GM12878 (cell line): ENCODE measurements around the gene TP53I11. TPM values are rescaled to one million over a fixed set of nuclear protein-coding genes. Genes with fewer than 3 reads are reported as not detected.

Experiments used
- ATAC-seq: fragments of 200-7000 bp; cut with Tn5 transposase; 3 replicates; pipeline ENCODE4 v1.9.1; 2020; ENCODE audit warnings: mild to moderate bottlenecking, moderate library complexity
- BruUV-seq: library from RNA; stranded (reverse); fragments of 400-500 nt; replicated peaks from 2 replicates; lab custom pipeline; 2021; lab: Mats Ljungman, UMichigan
- CTCF ChIA-PET: fragments of 300-600 bp; sonication (Branson Sonifier 250); formaldehyde crosslinking; extraction: SDS; loops from one replicate; lab custom pipeline; 2021; ENCODE audit warnings: inconsistent platforms; lab: Yijun Ruan, JAX
- POLR2A ChIA-PET: fragments of 350-600 bp; formaldehyde crosslinking; extraction: SDS; loops from one replicate; lab custom pipeline; 2021; ENCODE audit warnings: inconsistent platforms; lab: Charles Lee
- RAD21 ChIA-PET: fragments of 300-600 bp; sonication (Branson Sonifier 250); formaldehyde crosslinking; loops from one replicate; lab custom pipeline; 2023; ENCODE audit warnings: antibody characterized with exemption; ENCODE audit not compliant: unreplicated experiment; lab: Charles Lee
- SMC1A ChIA-PET: fragments of 300-600 bp; sonication (Branson Sonifier 250); formaldehyde crosslinking; loops from one replicate; lab custom pipeline; 2023; ENCODE audit not compliant: unreplicated experiment, uncharacterized antibody; lab: Charles Lee
- DNase-seq: peaks from one replicate; pipeline ENCODE4 v3.0.0-alpha.2; 2011; ENCODE audit warnings: low read depth, low spot score
- FAIRE-seq: peaks from 3 replicates; lab custom pipeline; 2011; peaks lifted over from hg19 to GRCh38; lab: Jason Lieb, UNC
- H2AFZ ChIP-seq: 2 replicates; pipeline ENCODE4 v1.6.0; 2011; ENCODE audit warnings: low read depth, low read length, control low read depth; ENCODE audit not compliant: control insufficient read depth
- H3K27ac ChIP-seq: 2 replicates; pipeline ENCODE4 v1.5.1; 2011; ENCODE audit warnings: control low read depth; ENCODE audit not compliant: control insufficient read depth, insufficient read depth
- H3K27me3 ChIP-seq, 2 experiments: replicated peaks in 1 of 2; 2 replicates each; pipeline versions ENCODE4 v1.6.0 to v1.6.1; 2011; ENCODE audit warnings: low read length in 1 of 2; ENCODE audit not compliant: control insufficient read depth in 2 of 2, insufficient read depth in 2 of 2
- H3K36me3 ChIP-seq, 2 experiments: 2 replicates each; pipeline ENCODE4 v1.5.1; 2011; ENCODE audit warnings: low read length in 1 of 2; ENCODE audit not compliant: control insufficient read depth in 2 of 2, insufficient read depth in 2 of 2
- H3K4me1 ChIP-seq: 2 replicates; pipeline ENCODE4 v1.6.1; 2011; ENCODE audit warnings: mild to moderate bottlenecking, low read length, moderate library complexity, mixed read lengths; ENCODE audit not compliant: control insufficient read depth, insufficient read depth
- H3K4me2 ChIP-seq: 2 replicates; pipeline ENCODE4 v1.6.0; 2011; ENCODE audit warnings: control low read depth; ENCODE audit not compliant: control insufficient read depth, insufficient read depth
- H3K4me3 ChIP-seq: fragments of 200-600 bp; sonication (generic); 2 replicates; pipeline ENCODE4 v1.5.1; 2016
- H3K79me2 ChIP-seq: 2 replicates; pipeline ENCODE4 v1.6.0; 2011; ENCODE audit warnings: low read length; ENCODE audit not compliant: control insufficient read depth, insufficient read depth
- H3K9ac ChIP-seq: 2 replicates; pipeline ENCODE4 v1.8.0; 2011; ENCODE audit warnings: low read length, control low read depth, mixed read lengths; ENCODE audit not compliant: control insufficient read depth, insufficient read depth
- H3K9me3 ChIP-seq: replicated peaks from 3 replicates; pipeline ENCODE4 v1.5.1; 2011; ENCODE audit warnings: mild to moderate bottlenecking, low read length; ENCODE audit not compliant: control insufficient read depth, insufficient read depth
- H4K20me1 ChIP-seq: 2 replicates; pipeline ENCODE4 v1.6.0; 2011; ENCODE audit not compliant: control insufficient read depth, insufficient read depth
- BHLHE40 ChIP-seq, 2 experiments: fragments of 450-650 bp in 1 of 2; IDR thresholded peaks; 2 replicates each; pipeline ENCODE4 v1.6.1; 2011 to 2017; ENCODE audit warnings: low read depth in 2 of 2, borderline replicate concordance in 1 of 2, improper control_type of control experiment in 1 of 2, low read length in 1 of 2, mild to moderate bottlenecking in 1 of 2
- CBFB ChIP-seq: IDR thresholded peaks from 2 replicates; pipeline ENCODE4 v1.6.1; 2016; ENCODE audit warnings: antibody characterized with exemption, low read depth
- HCFC1 ChIP-seq: fragments of 150-350 bp; IDR thresholded peaks from 2 replicates; pipeline ENCODE4 v1.6.1; 2014; ENCODE audit warnings: low read length
- MEF2B ChIP-seq: fragments of 450-650 bp; IDR thresholded peaks from 2 replicates; pipeline ENCODE4 v1.6.1; 2018; ENCODE audit warnings: mild to moderate bottlenecking, moderate library complexity; ENCODE audit not compliant: partially characterized antibody, poor library complexity, severe bottlenecking
- PML ChIP-seq: IDR thresholded peaks from 2 replicates; pipeline ENCODE4 v1.6.1; 2012; ENCODE audit warnings: low read length, inconsistent platforms
- ZNF217 ChIP-seq: fragments of 450-650 bp; IDR thresholded peaks from 2 replicates; pipeline ENCODE4 v1.6.1; 2017; ENCODE audit warnings: antibody characterized with exemption, mild to moderate bottlenecking
- WGBS: methylation state at CpG from one replicate; pipeline ENCODE4 v1.1.6; 2016; ENCODE audit warnings: low lambda C conversion rate; ENCODE audit not compliant: insufficient replicate concordance, insufficient coverage; ENCODE audit errors: missing lambda C conversion rate; 5-methylcytosine and 5-hydroxymethylcytosine counted together
- in situ Hi-C: fragments of 300-500 bp; cut with MboI; formaldehyde crosslinking; loops from 9 replicates; pipeline ENCODE4 v1.14.3; 2018; ENCODE audit warnings: mixed read lengths
- intact Hi-C: fragments of 100-400 bp; cut with micrococcal nuclease; formaldehyde crosslinking; loops from one replicate; pipeline ENCODE4 v1.14.2; 2022; ENCODE audit not compliant: unreplicated experiment
- polyA plus RNA-seq, 11 experiments: library from polyadenylated mRNA; depleted of rRNA in 4 of 11; unstranded in 6 of 11; stranded (reverse) in 5 of 11; fragments of >200 nt; fragmentation: Nextera tagmentation in 4 of 11; fragmentation: Illumina TruSeq in 1 of 11; extraction: Ambion mirVana in 4 of 11; extraction: Trizol in 1 of 11; gene quantifications; 1 replicate in 1 of 11; 2 replicates in 10 of 11; pipeline versions ENCODE4 v1.2.1 to v1.2.3, GENCODE V29; 2011 to 2016; ENCODE audit warnings: inconsistent platforms in 2 of 11, missing spikeins in 2 of 11, low read depth in 1 of 11
- total RNA-seq, 4 experiments: library from RNA; depleted of rRNA in 3 of 4; stranded (reverse); fragments of >200 nt in 3 of 4; fragmentation: Illumina TruSeq in 1 of 4; extraction: Trizol in 1 of 4; gene quantifications; 2 replicates each; pipeline versions ENCODE4 v1.2.1 to v1.2.3, GENCODE V29; 2013 to 2021

The TP53I11 gene
- total and polyA plus RNA-seq, 10 of the 15 experiments (the other 5 are each of a cell fraction or from before 2014, with no cell fraction given) = 0.03 to 0.28 (median 0.17) TPM; not detected in 3

DNA sequence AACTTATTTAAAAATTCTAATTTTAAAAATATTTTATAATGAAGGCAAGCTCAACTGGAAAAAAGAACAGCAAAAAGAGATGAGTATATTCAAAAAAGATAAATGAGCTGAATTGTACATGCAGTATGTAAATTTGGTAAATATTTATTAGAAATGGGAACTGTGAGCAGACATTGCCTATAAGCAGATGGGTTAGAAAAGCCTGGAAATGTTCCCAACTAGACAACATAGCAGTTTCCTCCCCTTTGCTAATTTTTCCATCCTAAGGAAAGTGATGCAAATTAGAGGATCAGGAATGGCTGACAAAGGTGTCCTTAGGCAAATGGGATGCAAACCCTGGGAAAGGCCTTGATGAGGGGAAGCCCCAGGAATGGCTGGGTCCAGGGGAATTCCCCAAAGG is 37.2 kb downstream of the TP53I11 start:
- Histone ChIP-seq H3K4me1 (peaks cover 7% of the 10 kb centered on the region), H3K27ac (no peak overlapping the region), H4K20me1 (no peaks in the 10 kb centered on the region), H3K79me2 (no peaks in the 10 kb centered on the region), H3K4me3 (no peak overlapping the region), H3K9ac (no peak overlapping the region), H3K27me3 (no peaks in the 10 kb centered on the region; a peak in 1 of 4 replicates), H3K36me3 (no peaks in the 10 kb centered on the region), H3K4me2 (no peak overlapping the region), H2AFZ (no peak overlapping the region), H3K9me3 (no peaks in the 10 kb centered on the region)
- CTCF ChIA-PET = interaction anchor here (0.6 to 1.2 kb wide), 3 partner anchors 13 to 357 kb away, joined by 3 to 5 read pairs (median 4); no protein-coding TSS in a partner anchor
- DNase-seq (no peak), FAIRE-seq (no peak), ATAC-seq (no peak)
- in situ Hi-C loops = loop anchor here (5.0 to 10.0 kb wide), 2 partner anchors 189 to 356 kb away; partner anchors contain the start of gene TSPAN18
- POLR2A ChIA-PET = no interaction called here
- TF ChIP-seq MEF2B (no peak), PML (no peak), CBFB (no peak), BHLHE40 (IDR thresholded peaks at IDR 0.05; ENCODE audit: borderline replicate concordance in 1 of 2, low read depth in 2 of 2, low read length in 1 of 2) (no peak)
- SMC1A ChIA-PET = no interaction called here
- no TSS peak for BruUV-seq
- RAD21 ChIA-PET = no interaction called here
- intact Hi-C loops = loop anchor here (10.0 kb wide), 2 partner anchors 259 to 629 kb away; no protein-coding TSS in a partner anchor

DNA sequence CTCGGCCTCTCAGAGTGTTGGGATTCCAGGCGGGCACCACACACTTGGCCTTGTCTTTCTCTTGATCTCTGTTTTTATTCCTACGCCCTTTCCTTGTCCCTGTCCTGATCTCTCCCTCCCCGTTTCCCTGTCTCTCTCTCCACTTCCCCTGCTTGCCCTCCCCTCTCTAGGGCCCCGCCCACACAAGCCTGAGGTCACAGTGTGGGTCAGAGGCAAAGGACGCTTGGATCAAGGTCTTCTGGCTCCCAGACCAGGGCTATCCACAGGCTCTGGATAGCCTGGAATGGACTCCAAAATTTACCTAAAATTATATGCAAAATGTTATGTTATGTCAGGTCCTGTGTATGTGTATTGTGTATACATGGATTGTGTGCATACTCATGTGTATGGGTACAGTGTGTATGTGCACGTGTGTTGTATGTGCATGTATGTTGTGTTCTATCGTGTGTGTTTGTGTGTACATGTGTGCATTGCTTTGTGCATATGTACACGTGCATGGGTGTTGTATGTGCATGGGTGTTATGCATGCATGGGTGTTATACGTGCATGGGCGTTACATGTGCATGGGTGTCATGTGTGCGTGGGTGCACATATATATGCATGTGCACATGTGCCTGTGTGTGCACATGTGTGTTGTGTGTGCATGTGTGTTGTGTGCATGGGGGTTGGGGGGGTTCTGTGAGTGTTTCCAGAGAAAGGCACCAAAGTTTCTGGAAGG is 38.3 kb downstream of the TP53I11 start:
- in situ Hi-C loops = loop anchor here (5.0 to 10.0 kb wide), 2 partner anchors 188 to 355 kb away; partner anchors contain the start of gene TSPAN18
- no TSS peak for BruUV-seq
- no peak overlapping the region for H3K27ac ChIP-seq
- H3K9me3 ChIP-seq = no peaks in the 10 kb centered on the region
- ChIA-PET POLR2A (no interaction called here), CTCF (interaction anchor here (1.1 to 2.5 kb wide), 10 partner anchors 10 to 357 kb away, joined by 3 to 21 read pairs (median 6); no protein-coding TSS in a partner anchor), RAD21 (interaction anchor here (0.8 to 1.8 kb wide), 6 partner anchors 50 to 353 kb away, joined by 3 to 7 read pairs (median 4); no protein-coding TSS in a partner anchor), SMC1A (interaction anchor here (1.4 to 1.6 kb wide), 2 partner anchors 123 to 136 kb away, joined by 3 to 10 read pairs; no protein-coding TSS in a partner anchor)
- peaks cover 7% of the 10 kb centered on the region for H3K4me1 ChIP-seq
- intact Hi-C loops = loop anchor here (10.0 kb wide), 2 partner anchors 258 to 628 kb away; no protein-coding TSS in a partner anchor
- H4K20me1 ChIP-seq = no peaks in the 10 kb centered on the region
- no peak overlapping the region for H2AFZ ChIP-seq
- WGBS = 43% methylated on average over 12 of the region's 12 CpGs
- FAIRE-seq (no peak), DNase-seq (no peak), ATAC-seq (no peak)
- no peak for TF ChIP-seq HCFC1
- TF ChIP-seq ZNF217 = no peak
- no peak overlapping the region for H3K4me3 ChIP-seq
- no peak overlapping the region for H3K4me2 ChIP-seq
- H3K36me3 ChIP-seq = no peaks in the 10 kb centered on the region
- H3K27me3 ChIP-seq = no peaks in the 10 kb centered on the region; a peak in 1 of 4 replicates
- H3K79me2 ChIP-seq = no peaks in the 10 kb centered on the region
- H3K9ac ChIP-seq = no peak overlapping the region
